Measurements from ENCODE around the gene LGMN.

LGMN gene

GRCh38 chr14:92747701-92748258, 647 bp downstream of the LGMN start:
- TF ChIP-seq REST (IDR thresholded peaks at IDR 0.05; ENCODE audit: insufficient read depth in 1 of 2, low read depth in 2 of 2, low read length in 2 of 2): no peak

GRCh38 chr14:92744198-92744597, 4.2 kb downstream of the LGMN start:
- TF ChIP-seq REST (IDR thresholded peaks at IDR 0.05; ENCODE audit: insufficient read depth in 1 of 2, low read depth in 2 of 2, low read length in 2 of 2) (no peak), POLR2AphosphoS5 (IDR thresholded peaks at IDR 0.05; ENCODE audit: low read depth, low read length) (no peak), FOXP2 (optimal IDR thresholded peaks at IDR 0.05; ENCODE audit: borderline replicate concordance, extremely low read depth, extremely low read length, insufficient read depth) (no peak), TAF1 (IDR thresholded peaks at IDR 0.05; ENCODE audit: borderline replicate concordance, insufficient read depth, low read length) (no peak)

- TF ChIP-seq SIN3A (IDR thresholded peaks at IDR 0.05; ENCODE audit: borderline replicate concordance, insufficient read depth, low read length): no peak
- TF ChIP-seq REST (IDR thresholded peaks at IDR 0.05; ENCODE audit: insufficient read depth in 1 of 2, low read depth in 2 of 2, low read length in 2 of 2): no peak
Measured at GRCh38 chr14:92740440-92740839, 8.0 kb downstream of the LGMN start.

GRCh38 chr14:92737619-92738188, 10.7 kb downstream of the LGMN start:
- TF ChIP-seq POLR2AphosphoS5 (IDR thresholded peaks at IDR 0.05; ENCODE audit: low read depth, low read length) (no peak), TAF1 (IDR thresholded peaks at IDR 0.05; ENCODE audit: borderline replicate concordance, insufficient read depth, low read length) (no peak), SIN3A (IDR thresholded peaks at IDR 0.05; ENCODE audit: borderline replicate concordance, insufficient read depth, low read length) (no peak), FOXP2 (optimal IDR thresholded peaks at IDR 0.05; ENCODE audit: borderline replicate concordance, extremely low read depth, extremely low read length, insufficient read depth) (no peak), REST (IDR thresholded peaks at IDR 0.05; ENCODE audit: insufficient read depth in 1 of 2, low read depth in 2 of 2, low read length in 2 of 2) (no peak)

- TF ChIP-seq SIN3A (IDR thresholded peaks at IDR 0.05; ENCODE audit: borderline replicate concordance, insufficient read depth, low read length) (no peak), REST (IDR thresholded peaks at IDR 0.05; ENCODE audit: insufficient read depth in 1 of 2, low read depth in 2 of 2, low read length in 2 of 2) (no peak), FOXP2 (optimal IDR thresholded peaks at IDR 0.05; ENCODE audit: borderline replicate concordance, extremely low read depth, extremely low read length, insufficient read depth) (no peak), POLR2AphosphoS5 (IDR thresholded peaks at IDR 0.05; ENCODE audit: low read depth, low read length) (no peak), TAF1 (IDR thresholded peaks at IDR 0.05; ENCODE audit: borderline replicate concordance, insufficient read depth, low read length) (no peak)
Measured at GRCh38 chr14:92737206-92737605, 11.2 kb downstream of the LGMN start.

Data from PFSK-1 (cell line).